ENCODE measurements around the gene CATSPERE.

The CATSPERE gene

DNA sequence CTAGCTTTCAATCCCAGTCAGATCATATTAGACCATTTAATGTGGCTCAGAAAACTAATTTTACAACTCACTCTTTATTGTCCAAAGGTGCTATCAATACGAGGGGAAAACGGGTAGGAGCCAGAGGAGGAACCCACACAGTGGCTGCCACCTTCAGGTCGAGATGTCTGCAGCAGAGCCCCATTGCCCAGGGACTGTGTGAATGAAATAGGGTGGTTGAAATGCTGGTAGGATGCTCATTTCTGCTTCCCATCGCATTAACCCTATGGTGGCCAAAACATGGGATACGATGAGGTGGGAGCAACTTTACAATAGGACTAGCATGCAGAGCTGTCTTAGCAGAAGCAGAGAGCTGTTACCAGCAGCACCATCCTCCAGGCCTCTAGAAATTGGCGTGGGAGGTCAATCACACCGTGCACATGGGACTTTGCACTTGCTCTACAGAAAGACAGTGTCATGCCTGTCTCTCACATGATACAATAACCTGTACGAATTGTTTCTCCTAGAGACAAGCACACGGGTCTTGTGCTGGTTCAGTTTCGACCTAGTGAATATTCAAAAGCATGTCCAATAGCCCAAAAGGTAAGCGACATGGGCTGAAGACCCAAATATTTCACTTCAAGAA is 122.4 kb downstream of the CATSPERE start:
- Histone ChIP-seq H3K9me3 (replicated peaks; ENCODE audit: insufficient read depth, low read length) (no peaks in the 10 kb centered on the region), H3K9ac (ENCODE audit: low read length) (no peak overlapping the region), H3K36me3 (replicated peaks; ENCODE audit: insufficient read depth, low read length) (no peaks in the 10 kb centered on the region), H3K4me2 (ENCODE audit: low read depth, low read length) (no peak overlapping the region), H3K4me1 (ENCODE audit: low read length) (no peaks in the 10 kb centered on the region), H3K4me3 (ENCODE audit: low read length) (no peak overlapping the region), H3K27me3 (replicated peaks; ENCODE audit: insufficient read depth, low read length) (no peaks in the 10 kb centered on the region), H2AFZ (ENCODE audit: low read length) (no peak overlapping the region), H3K27ac (ENCODE audit: low read length) (no peak overlapping the region), H4K20me1 (ENCODE audit: insufficient read depth, low read length) (no peaks in the 10 kb centered on the region), H3K9me2 (replicated peaks; ENCODE audit: insufficient read depth, low read length) (no peaks in the 10 kb centered on the region), H3F3A (ENCODE audit: insufficient read depth, low read length) (no peaks in the 10 kb centered on the region), H3K79me2 (ENCODE audit: low read length) (no peaks in the 10 kb centered on the region)
- DNase-seq, result no peak
- TF ChIP-seq, protein P1, sequence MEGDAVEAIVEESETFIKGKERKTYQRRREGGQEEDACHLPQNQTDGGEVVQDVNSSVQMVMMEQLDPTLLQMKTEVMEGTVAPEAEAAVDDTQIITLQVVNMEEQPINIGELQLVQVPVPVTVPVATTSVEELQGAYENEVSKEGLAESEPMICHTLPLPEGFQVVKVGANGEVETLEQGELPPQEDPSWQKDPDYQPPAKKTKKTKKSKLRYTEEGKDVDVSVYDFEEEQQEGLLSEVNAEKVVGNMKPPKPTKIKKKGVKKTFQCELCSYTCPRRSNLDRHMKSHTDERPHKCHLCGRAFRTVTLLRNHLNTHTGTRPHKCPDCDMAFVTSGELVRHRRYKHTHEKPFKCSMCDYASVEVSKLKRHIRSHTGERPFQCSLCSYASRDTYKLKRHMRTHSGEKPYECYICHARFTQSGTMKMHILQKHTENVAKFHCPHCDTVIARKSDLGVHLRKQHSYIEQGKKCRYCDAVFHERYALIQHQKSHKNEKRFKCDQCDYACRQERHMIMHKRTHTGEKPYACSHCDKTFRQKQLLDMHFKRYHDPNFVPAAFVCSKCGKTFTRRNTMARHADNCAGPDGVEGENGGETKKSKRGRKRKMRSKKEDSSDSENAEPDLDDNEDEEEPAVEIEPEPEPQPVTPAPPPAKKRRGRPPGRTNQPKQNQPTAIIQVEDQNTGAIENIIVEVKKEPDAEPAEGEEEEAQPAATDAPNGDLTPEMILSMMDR (IDR thresholded peaks at IDR 0.05; ENCODE audit: low read length), result no peak
- TF ChIP-seq EZH2phosphoT487 (IDR thresholded peaks at IDR 0.05; ENCODE audit: low read length) (no peak), EZH2 (optimal IDR thresholded peaks at IDR 0.05; ENCODE audit: low read depth, low read length) (no peak)

DNA sequence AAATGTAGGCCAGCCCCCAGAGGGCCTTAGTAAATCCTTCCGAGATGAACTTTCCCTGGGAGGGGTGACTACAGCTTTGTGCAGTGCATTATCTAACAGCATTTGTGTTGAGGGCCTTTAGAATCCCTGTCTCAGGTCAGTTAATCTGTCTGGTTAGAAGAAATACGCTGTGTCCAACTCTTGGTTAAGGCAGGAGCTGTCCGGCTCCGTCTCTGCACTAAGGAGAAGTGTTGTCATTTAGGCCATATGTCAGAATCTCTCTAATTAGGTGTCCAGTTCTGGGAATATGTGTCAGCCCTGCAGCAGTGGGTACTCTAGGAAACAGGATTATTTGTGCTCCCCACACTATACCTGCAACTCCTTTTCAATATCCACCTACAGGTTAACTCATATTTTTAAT is 124.8 kb downstream of the CATSPERE start:
- no peak for DNase-seq

DNA sequence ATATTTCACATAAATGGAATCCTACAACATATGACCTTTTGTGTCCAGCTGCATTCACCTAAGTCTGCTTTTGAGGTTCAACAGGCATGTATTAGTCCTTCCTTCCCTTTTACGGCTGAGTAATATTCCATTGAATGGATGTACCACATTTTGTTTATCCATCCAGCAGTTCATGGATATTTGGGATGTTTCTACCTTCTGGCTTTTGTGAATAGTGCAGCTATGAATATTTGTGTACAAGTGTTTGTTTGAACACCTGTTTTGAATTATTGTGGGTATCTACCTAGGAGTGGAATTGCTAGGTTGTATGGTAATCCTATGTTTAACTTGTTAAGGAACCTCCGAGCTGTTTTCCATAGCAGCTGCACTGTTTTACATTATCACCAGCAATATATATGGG is 129.6 kb downstream of the CATSPERE start:
- no peaks in the 10 kb centered on the region for H3F3A ChIP-seq (ENCODE audit: insufficient read depth, low read length)
- no peaks in the 10 kb centered on the region for H3K9me3 ChIP-seq (replicated peaks; ENCODE audit: insufficient read depth, low read length)
- no peak overlapping the region for H3K9ac ChIP-seq (ENCODE audit: low read length)
- H3K4me1 ChIP-seq (ENCODE audit: low read length), result no peaks in the 10 kb centered on the region
- H3K9me2 ChIP-seq (replicated peaks; ENCODE audit: insufficient read depth, low read length), result no peaks in the 10 kb centered on the region
- no peak overlapping the region for H2AFZ ChIP-seq (ENCODE audit: low read length)
- H3K79me2 ChIP-seq (ENCODE audit: low read length), result no peaks in the 10 kb centered on the region
- no peak overlapping the region for H3K4me2 ChIP-seq (ENCODE audit: low read depth, low read length)
- H3K27me3 ChIP-seq (replicated peaks; ENCODE audit: insufficient read depth, low read length), result no peaks in the 10 kb centered on the region
- TF ChIP-seq EZH2phosphoT487 (IDR thresholded peaks at IDR 0.05; ENCODE audit: low read length), result no peak
- TF ChIP-seq, protein P1 (IDR thresholded peaks at IDR 0.05; ENCODE audit: low read length), result no peak
- no peak for TF ChIP-seq EZH2 (optimal IDR thresholded peaks at IDR 0.05; ENCODE audit: low read depth, low read length)
- no peak overlapping the region for H3K4me3 ChIP-seq (ENCODE audit: low read length)
- no peaks in the 10 kb centered on the region for H4K20me1 ChIP-seq (ENCODE audit: insufficient read depth, low read length)
- no peak overlapping the region for H3K27ac ChIP-seq (ENCODE audit: low read length)
- no peak for DNase-seq
- no peaks in the 10 kb centered on the region for H3K36me3 ChIP-seq (replicated peaks; ENCODE audit: insufficient read depth, low read length)

More for the DNA sequence above, 124.8 kb downstream of the CATSPERE start:
- no peaks in the 10 kb centered on the region for H3K79me2 ChIP-seq (ENCODE audit: low read length)
- no peaks in the 10 kb centered on the region for H3K27me3 ChIP-seq (replicated peaks; ENCODE audit: insufficient read depth, low read length)
- H3K9me3 ChIP-seq (replicated peaks; ENCODE audit: insufficient read depth, low read length), result no peaks in the 10 kb centered on the region
- no peak overlapping the region for H3K4me3 ChIP-seq (ENCODE audit: low read length)
- no peak overlapping the region for H3K27ac ChIP-seq (ENCODE audit: low read length)
- no peaks in the 10 kb centered on the region for H3K9me2 ChIP-seq (replicated peaks; ENCODE audit: insufficient read depth, low read length)
- no peaks in the 10 kb centered on the region for H3F3A ChIP-seq (ENCODE audit: insufficient read depth, low read length)
- no peaks in the 10 kb centered on the region for H3K4me1 ChIP-seq (ENCODE audit: low read length)
- no peaks in the 10 kb centered on the region for H3K36me3 ChIP-seq (replicated peaks; ENCODE audit: insufficient read depth, low read length)
- no peak overlapping the region for H3K9ac ChIP-seq (ENCODE audit: low read length)
- no peak overlapping the region for H3K4me2 ChIP-seq (ENCODE audit: low read depth, low read length)
- no peaks in the 10 kb centered on the region for H4K20me1 ChIP-seq (ENCODE audit: insufficient read depth, low read length)
- no peak overlapping the region for H2AFZ ChIP-seq (ENCODE audit: low read length)
- TF ChIP-seq EZH2phosphoT487 (IDR thresholded peaks at IDR 0.05; ENCODE audit: low read length) (no peak), EZH2 (optimal IDR thresholded peaks at IDR 0.05; ENCODE audit: low read depth, low read length) (no peak)
- TF ChIP-seq, protein P1 (IDR thresholded peaks at IDR 0.05; ENCODE audit: low read length), result no peak

Data from MM.1S (cell line).